GM21447 (cell line): ENCODE measurements around the gene HTR3E.

ENCODE experiments used
- ATAC-seq: cut with Tn5 transposase; IDR thresholded peaks from one replicate; pipeline ENCODE4 v1.9.1; 2021; ENCODE audit not compliant: unreplicated experiment

Gene HTR3E

GRCh38 chr3:184155644-184156521 lies 59.0 kb downstream of the HTR3E start:
- ATAC-seq: peak; percentile 24

GRCh38 chr3:184156522-184156955 lies 59.7 kb downstream of the HTR3E start:
- ATAC-seq: peak; percentile 7
